ENCODE results near the gene KMT2B.

Gene KMT2B

GRCh38 chr19:35695895-35696422 lies 21.8 kb upstream of the KMT2B start:
- Mint-ChIP-seq H3K36me3 (ENCODE audit: insufficient read depth) (no peaks in the 10 kb centered on the region), H3K27ac (ENCODE audit: low read depth) (no peak overlapping the region), H3K4me1 (no peaks in the 10 kb centered on the region), H3K9me3 (no peaks in the 10 kb centered on the region), H3K4me3 (no peak overlapping the region), H3K27me3 (no peaks in the 10 kb centered on the region)
- ATAC-seq (replicated peaks; ENCODE audit: extremely low read depth, poor library complexity, severe bottlenecking) (no peak), DNase-seq (ENCODE audit: low spot score in 2 of 2) (no peak)

DNA sequence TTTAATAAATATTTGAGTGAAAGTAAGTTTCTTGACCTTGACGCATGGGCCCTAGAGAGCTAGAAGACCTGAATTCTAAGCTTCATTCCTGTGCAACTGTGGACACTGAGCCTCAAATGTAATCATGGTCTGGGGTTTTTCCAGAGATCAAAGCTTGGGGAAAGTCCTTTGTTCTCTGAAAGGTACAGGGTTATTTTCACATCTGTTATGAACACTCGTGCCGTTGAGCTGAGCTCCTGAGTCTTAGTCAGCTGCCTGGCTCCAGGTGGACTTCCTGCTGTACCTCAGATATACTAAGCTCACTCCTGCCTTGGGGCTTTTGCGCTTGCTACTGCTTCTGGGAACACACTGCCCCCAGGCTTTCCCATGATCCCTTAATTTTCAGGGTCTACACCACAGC lies 21.0 kb upstream of the KMT2B start:
- no peaks in the 10 kb centered on the region for H3K9me3 Mint-ChIP-seq
- DNase-seq (ENCODE audit: low spot score in 2 of 2) (no peak), ATAC-seq (replicated peaks; ENCODE audit: extremely low read depth, poor library complexity, severe bottlenecking) (no peak)
- no peaks in the 10 kb centered on the region for H3K27me3 Mint-ChIP-seq
- no peak overlapping the region for H3K27ac Mint-ChIP-seq (ENCODE audit: low read depth)
- no peaks in the 10 kb centered on the region for H3K36me3 Mint-ChIP-seq (ENCODE audit: insufficient read depth)
- no peaks in the 10 kb centered on the region for H3K4me1 Mint-ChIP-seq
- H3K4me3 Mint-ChIP-seq = no peak overlapping the region

DNA sequence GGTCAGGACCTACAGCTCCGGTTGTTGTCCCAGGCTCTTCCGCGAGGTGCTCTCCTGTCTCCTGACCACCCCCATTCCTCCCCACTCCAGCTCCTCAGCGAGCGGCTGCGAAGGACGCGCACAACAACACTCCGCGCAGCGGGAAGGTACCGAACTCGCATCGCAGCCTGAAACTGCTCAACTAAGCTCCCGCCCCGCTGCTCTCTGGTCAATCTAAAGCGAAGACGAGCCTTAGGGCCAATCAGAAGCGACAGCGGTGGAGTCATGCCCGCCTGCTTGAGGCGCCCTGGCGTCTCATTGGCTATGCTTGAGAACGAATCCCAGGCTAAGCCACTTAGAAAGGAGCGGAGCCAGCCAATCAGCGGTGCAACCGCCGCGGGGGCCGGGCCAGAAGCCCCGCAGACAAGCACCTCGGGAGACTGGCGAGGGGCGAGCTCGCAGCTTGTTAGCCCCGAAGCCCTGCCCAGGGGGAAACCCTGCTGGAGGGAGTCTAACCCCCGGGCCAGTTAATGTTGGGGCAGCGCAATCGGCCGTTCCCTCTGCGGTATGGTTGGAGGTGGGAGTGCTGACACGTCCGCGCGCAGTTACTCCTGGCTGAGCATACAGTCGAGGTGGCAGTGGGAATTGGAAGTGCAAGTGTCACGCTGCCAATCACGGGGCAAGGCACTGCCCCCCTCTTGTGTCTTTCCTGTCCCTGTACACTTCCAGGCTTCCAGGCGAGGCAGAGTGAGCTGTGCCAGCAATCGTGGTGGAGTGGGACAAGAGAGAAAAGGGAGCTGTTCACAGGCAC lies 15.4 kb upstream of the KMT2B start:
- DNase-seq (ENCODE audit: low spot score in 2 of 2) (peak; percentile 72 to 87), ATAC-seq (replicated peaks; ENCODE audit: extremely low read depth, poor library complexity, severe bottlenecking) (peak; percentile 100)
- H3K4me1 Mint-ChIP-seq = peaks cover 8% of the 10 kb centered on the region
- H3K27ac Mint-ChIP-seq (ENCODE audit: low read depth) = peak overlapping the region; percentile 87
- no peaks in the 10 kb centered on the region for H3K27me3 Mint-ChIP-seq
- H3K9me3 Mint-ChIP-seq = no peaks in the 10 kb centered on the region
- peak overlapping the region; percentile 90 for H3K4me3 Mint-ChIP-seq
- H3K36me3 Mint-ChIP-seq (ENCODE audit: insufficient read depth) = peaks cover 6% of the 10 kb centered on the region

DNA sequence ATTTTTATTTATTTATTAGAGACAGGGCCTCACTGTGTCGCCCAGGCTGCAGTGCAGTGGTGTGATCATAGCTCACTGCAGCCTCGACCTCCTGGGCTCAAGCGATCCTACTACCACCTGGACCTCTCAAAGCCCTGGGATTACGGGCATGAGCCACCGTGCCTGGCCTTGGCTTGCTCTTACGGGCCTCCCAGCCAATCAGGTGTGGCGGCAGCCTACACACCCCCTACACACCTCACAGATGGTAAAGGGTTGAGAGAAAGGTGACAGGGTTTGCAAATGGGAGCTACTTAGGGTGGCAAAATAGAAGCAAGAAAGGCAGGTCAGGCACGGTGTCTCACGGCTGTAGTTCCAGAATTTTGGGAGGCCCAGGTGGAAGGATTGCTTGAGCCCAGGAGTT lies 14.5 kb upstream of the KMT2B start:
- H3K4me1 Mint-ChIP-seq = peaks cover 8% of the 10 kb centered on the region
- peaks cover 6% of the 10 kb centered on the region for H3K36me3 Mint-ChIP-seq (ENCODE audit: insufficient read depth)
- no peak for ATAC-seq (replicated peaks; ENCODE audit: extremely low read depth, poor library complexity, severe bottlenecking)
- H3K4me3 Mint-ChIP-seq = peak overlapping the region; percentile 90
- H3K9me3 Mint-ChIP-seq = no peaks in the 10 kb centered on the region
- no peaks in the 10 kb centered on the region for H3K27me3 Mint-ChIP-seq
- no peak for DNase-seq (ENCODE audit: low spot score in 2 of 2)
- no peak overlapping the region for H3K27ac Mint-ChIP-seq (ENCODE audit: low read depth)

DNA sequence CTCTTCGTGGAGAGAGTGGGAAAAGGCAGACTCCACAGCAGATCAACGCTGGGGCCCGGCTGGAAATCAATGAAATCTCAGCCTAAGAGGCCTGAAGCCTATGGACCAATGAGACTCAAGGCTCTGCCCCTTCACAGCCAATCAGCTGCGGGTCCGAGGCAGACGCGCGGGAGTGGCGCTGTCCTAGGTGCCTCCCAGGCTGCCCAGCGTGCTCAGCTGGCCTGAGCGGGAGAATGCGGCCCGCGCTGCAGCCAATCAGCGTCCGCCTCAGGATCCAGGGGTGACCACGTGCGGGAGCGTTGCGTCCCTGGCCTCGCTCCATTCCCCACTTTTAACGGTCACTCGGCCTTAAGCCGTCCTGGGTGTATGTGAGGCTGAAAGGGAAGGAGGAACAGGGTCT lies 13.6 kb upstream of the KMT2B start, which contains the start of gene ZBTB32:
Gene ZBTB32, plus strand, starts transcription at position 341 of the 400 bp plus-strand sequence. CDS start 10,069 bp downstream, outside the sequence.
- H3K36me3 Mint-ChIP-seq (ENCODE audit: insufficient read depth) = peaks cover 6% of the 10 kb centered on the region
- DNase-seq (ENCODE audit: low spot score in 2 of 2) (no peak), ATAC-seq (replicated peaks; ENCODE audit: extremely low read depth, poor library complexity, severe bottlenecking) (no peak)
- peaks cover 8% of the 10 kb centered on the region for H3K4me1 Mint-ChIP-seq
- H3K4me3 Mint-ChIP-seq = no peak within 1 kb of the TSS
- H3K9me3 Mint-ChIP-seq = no peaks in the 10 kb centered on the region
- H3K27me3 Mint-ChIP-seq = no peaks in the 10 kb centered on the region
- no peak within 1 kb of the TSS for H3K27ac Mint-ChIP-seq (ENCODE audit: low read depth)

DNA sequence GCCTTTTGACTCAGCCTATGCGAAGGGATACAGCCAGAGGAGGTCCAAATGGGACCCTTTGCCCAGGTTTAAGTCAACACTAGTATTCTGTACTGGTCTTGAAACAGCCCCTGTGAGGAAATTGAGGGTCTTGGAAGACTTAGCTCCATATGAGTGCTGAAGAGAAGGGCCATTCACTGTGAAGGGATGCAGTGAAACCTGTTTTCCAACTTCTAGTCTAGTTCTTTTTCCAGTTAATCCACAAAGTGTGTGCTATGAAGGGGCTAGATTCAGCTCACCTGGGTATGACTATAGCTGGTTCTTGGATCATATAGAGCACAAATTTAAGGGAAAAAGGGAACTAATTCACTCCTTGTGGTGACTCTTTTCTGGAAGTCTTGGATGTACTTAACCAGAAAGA lies 9.4 kb upstream of the KMT2B start:
- ATAC-seq (replicated peaks; ENCODE audit: extremely low read depth, poor library complexity, severe bottlenecking) (no peak), DNase-seq (ENCODE audit: low spot score in 2 of 2) (no peak)
- Mint-ChIP-seq H3K27ac (ENCODE audit: low read depth) (no peak overlapping the region), H3K27me3 (no peaks in the 10 kb centered on the region), H3K4me1 (peaks cover 24% of the 10 kb centered on the region), H3K9me3 (no peaks in the 10 kb centered on the region), H3K4me3 (no peak overlapping the region), H3K36me3 (ENCODE audit: insufficient read depth) (peaks cover 3% of the 10 kb centered on the region)

- no peaks in the 10 kb centered on the region for H3K9me3 Mint-ChIP-seq
- DNase-seq (ENCODE audit: low spot score in 2 of 2) = no peak
- peaks cover 7% of the 10 kb centered on the region for H3K36me3 Mint-ChIP-seq (ENCODE audit: insufficient read depth)
- H3K4me3 Mint-ChIP-seq = peak overlapping the region; percentile 36
- peaks cover 47% of the 10 kb centered on the region for H3K4me1 Mint-ChIP-seq
- peak overlapping the region; percentile 47 for H3K27ac Mint-ChIP-seq (ENCODE audit: low read depth)
- ATAC-seq (replicated peaks; ENCODE audit: extremely low read depth, poor library complexity, severe bottlenecking) = no peak
- no peaks in the 10 kb centered on the region for H3K27me3 Mint-ChIP-seq
These were observed 6.7 kb upstream of the KMT2B start for GRCh38 chr19:35710784-35711723.

GRCh38 chr19:35712567-35713505 lies 5.0 kb upstream of the KMT2B start:
- Mint-ChIP-seq H3K9me3 (no peaks in the 10 kb centered on the region), H3K4me3 (peak overlapping the region; percentile 97), H3K27ac (ENCODE audit: low read depth) (peak overlapping the region; percentile 87), H3K27me3 (no peaks in the 10 kb centered on the region), H3K36me3 (ENCODE audit: insufficient read depth) (peaks cover 18% of the 10 kb centered on the region), H3K4me1 (peaks cover 60% of the 10 kb centered on the region)
- peak in 1 of 2 donors; percentile 53 for DNase-seq (ENCODE audit: low spot score in 2 of 2)
- peak; percentile 38 for ATAC-seq (replicated peaks; ENCODE audit: extremely low read depth, poor library complexity, severe bottlenecking)

DNA sequence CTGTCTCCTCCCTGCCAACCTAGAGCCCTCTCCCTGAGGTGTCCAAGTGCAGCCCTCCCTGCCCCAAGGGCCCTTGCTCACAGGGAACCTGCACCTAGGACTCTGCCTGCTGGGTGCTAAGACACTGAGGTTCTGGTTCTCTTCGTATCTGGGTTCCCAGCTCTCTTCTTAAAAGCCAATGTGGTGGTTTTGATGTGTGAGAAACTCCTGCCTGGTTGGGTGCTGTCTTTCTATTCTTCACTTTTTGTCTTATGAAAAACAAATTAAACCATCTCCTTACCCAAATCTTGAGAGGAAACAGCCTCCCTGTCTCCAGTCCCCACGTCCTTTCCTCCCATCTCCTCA lies 4.3 kb upstream of the KMT2B start:
- Mint-ChIP-seq H3K4me3 (peak overlapping the region; percentile 97), H3K27ac (ENCODE audit: low read depth) (peak overlapping the region; percentile 87), H3K4me1 (peaks cover 60% of the 10 kb centered on the region), H3K36me3 (ENCODE audit: insufficient read depth) (peaks cover 18% of the 10 kb centered on the region), H3K9me3 (no peaks in the 10 kb centered on the region), H3K27me3 (no peaks in the 10 kb centered on the region)
- no peak for ATAC-seq (replicated peaks; ENCODE audit: extremely low read depth, poor library complexity, severe bottlenecking)
- DNase-seq (ENCODE audit: low spot score in 2 of 2) = no peak

DNA sequence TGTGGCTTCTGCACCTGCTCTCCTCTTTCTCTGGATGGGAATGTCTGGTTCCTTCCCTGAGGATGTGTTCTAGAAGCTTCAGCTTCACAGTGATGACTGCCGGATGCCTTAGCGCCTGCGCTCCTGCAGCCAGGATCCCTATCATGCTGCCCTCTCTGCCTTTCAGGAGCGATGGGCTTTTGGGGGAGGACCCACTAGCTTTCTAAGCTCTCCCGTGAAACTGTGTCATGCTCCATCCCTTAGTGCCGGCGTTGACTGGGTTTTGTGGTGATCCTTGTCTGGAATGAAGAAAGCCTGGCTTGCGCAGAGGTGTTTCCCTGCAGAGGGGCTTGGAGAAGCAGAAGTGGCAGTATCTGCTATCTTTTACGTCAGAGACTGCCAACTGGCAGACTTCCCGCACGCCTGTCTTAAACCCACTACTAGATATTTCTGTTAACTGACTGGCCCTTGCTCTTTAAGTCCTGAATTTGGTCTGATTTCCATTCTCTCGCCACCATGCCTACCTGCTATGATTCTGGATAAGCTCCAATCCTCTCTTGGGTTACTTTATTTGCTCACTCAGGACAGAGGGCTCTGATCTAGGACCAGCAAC lies 3.8 kb upstream of the KMT2B start:
- Mint-ChIP-seq H3K27me3 (no peaks in the 10 kb centered on the region), H3K9me3 (no peaks in the 10 kb centered on the region), H3K36me3 (ENCODE audit: insufficient read depth) (peaks cover 18% of the 10 kb centered on the region), H3K4me1 (peaks cover 66% of the 10 kb centered on the region), H3K4me3 (peak overlapping the region; percentile 97), H3K27ac (ENCODE audit: low read depth) (peak overlapping the region; percentile 87)
- no peak for DNase-seq (ENCODE audit: low spot score in 2 of 2)
- ATAC-seq (replicated peaks; ENCODE audit: extremely low read depth, poor library complexity, severe bottlenecking) = no peak

DNA sequence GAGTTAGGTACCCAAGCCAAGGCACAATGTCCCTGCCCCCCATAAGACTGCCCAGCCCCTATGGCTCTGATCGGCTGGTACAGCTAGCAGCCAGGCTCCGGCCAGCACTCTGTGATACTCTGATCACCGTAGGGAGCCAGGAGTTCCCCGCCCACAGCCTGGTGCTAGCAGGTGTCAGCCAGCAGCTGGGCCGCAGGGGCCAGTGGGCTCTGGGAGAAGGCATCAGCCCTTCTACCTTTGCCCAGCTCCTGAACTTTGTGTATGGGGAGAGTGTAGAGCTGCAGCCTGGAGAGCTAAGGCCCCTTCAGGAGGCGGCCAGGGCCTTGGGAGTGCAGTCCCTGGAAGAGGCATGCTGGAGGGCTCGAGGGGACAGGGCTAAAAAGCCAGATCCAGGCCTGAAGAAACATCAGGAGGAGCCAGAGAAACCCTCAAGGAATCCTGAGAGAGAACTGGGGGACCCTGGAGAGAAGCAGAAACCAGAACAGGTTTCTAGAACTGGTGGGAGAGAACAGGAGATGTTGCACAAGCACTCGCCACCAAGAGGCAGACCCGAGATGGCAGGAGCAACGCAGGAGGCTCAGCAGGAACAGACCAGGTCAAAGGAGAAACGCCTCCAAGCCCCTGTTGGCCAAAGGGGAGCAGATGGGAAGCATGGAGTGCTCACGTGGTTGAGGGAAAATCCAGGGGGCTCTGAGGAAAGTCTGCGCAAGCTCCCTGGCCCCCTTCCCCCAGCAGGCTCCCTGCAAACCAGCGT lies 3.0 kb upstream of the KMT2B start:
- Mint-ChIP-seq H3K9me3 (no peaks in the 10 kb centered on the region), H3K36me3 (ENCODE audit: insufficient read depth) (peaks cover 20% of the 10 kb centered on the region), H3K27me3 (no peaks in the 10 kb centered on the region), H3K4me1 (peaks cover 73% of the 10 kb centered on the region), H3K27ac (ENCODE audit: low read depth) (peak overlapping the region; percentile 87), H3K4me3 (peak overlapping the region; percentile 97)
- no peak for ATAC-seq (replicated peaks; ENCODE audit: extremely low read depth, poor library complexity, severe bottlenecking)
- DNase-seq (ENCODE audit: low spot score in 2 of 2) = no peak
